ENCODE data around the gene SPRED2. TPM values are rescaled to one million over a fixed set of nuclear protein-coding genes. Genes with fewer than 3 reads are reported as not detected.

SPRED2 gene
- total RNA-seq, 2 donors from 2014 or later, result 21.9 to 22.3 TPM

DNA sequence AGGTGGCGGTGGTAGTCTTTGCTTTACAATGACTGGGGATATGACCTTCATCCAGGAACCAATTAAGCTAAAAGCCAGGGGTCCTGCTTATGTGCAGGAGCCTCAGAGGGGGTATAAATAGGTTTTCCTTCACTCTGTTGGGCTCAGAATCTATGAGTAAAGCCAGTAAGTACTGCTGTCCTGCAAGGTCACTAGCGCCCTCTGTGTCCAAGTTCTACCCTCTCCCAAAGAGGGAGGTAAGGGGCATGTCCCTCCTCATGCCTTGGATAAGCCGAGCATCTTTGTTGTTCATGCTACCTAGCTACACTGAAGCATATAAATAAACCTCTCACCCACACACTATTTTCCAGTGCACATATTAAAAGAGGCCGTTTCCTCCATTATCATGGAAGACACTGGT is 79.4 kb downstream of the SPRED2 start:
- DNase-seq (ENCODE audit: low spot score) (no peak), ATAC-seq (ENCODE audit: insufficient number of reproducible peaks, low FRiP score, low read depth) (no peak)
- Histone ChIP-seq H3K27me3 (replicated peaks; ENCODE audit: insufficient read depth) (no peaks in the 10 kb centered on the region), H3K4me1 (ENCODE audit: control insufficient read depth in 1 of 2, low read depth in 2 of 2) (peaks cover 22 to 32% of the 10 kb centered on the region in 2 donors), H3K9me3 (no peaks in the 10 kb centered on the region), H3K4me3 (no peak overlapping the region), H3K36me3 (no peaks in the 10 kb centered on the region), H3K27ac (no peak overlapping the region)
- TF ChIP-seq, protein P1, sequence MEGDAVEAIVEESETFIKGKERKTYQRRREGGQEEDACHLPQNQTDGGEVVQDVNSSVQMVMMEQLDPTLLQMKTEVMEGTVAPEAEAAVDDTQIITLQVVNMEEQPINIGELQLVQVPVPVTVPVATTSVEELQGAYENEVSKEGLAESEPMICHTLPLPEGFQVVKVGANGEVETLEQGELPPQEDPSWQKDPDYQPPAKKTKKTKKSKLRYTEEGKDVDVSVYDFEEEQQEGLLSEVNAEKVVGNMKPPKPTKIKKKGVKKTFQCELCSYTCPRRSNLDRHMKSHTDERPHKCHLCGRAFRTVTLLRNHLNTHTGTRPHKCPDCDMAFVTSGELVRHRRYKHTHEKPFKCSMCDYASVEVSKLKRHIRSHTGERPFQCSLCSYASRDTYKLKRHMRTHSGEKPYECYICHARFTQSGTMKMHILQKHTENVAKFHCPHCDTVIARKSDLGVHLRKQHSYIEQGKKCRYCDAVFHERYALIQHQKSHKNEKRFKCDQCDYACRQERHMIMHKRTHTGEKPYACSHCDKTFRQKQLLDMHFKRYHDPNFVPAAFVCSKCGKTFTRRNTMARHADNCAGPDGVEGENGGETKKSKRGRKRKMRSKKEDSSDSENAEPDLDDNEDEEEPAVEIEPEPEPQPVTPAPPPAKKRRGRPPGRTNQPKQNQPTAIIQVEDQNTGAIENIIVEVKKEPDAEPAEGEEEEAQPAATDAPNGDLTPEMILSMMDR (IDR thresholded peaks at IDR 0.05), result no peak

DNA sequence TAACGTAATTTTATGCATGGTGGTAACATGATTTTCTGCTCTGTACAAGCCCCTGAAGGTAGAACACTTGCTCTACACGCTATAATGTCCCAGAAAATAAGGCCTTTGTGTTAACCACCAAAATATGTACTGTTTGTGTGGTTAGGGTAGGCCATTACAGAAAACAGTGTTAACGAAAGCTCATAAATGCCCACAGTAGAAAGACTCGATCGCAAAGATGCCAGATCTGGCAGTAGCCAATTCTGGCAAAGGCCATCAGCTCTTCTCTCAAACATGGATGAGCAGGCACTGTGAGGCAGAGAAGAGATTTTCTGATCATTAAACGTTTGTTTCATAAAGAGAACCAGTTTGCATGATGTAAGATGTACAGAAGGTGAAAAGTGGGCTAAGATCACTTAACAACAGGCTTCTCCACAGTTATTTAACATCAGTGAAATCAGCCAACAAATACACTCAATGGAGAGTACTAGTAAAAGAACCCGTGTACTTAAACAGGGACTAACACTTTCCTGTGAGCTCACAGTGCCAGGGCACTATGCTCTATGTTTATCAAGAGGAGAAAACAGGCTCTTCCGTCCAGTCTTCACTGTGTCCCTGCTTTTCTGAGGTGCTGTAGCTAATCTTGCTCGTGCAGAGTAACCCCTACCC is 80.3 kb downstream of the SPRED2 start:
- H3K36me3 ChIP-seq, result no peaks in the 10 kb centered on the region
- H3K4me3 ChIP-seq, result no peak overlapping the region
- TF ChIP-seq, protein P1 (IDR thresholded peaks at IDR 0.05), result no peak
- H3K9me3 ChIP-seq, result no peaks in the 10 kb centered on the region
- peaks cover 22 to 32% of the 10 kb centered on the region in 2 donors for H3K4me1 ChIP-seq (ENCODE audit: control insufficient read depth in 1 of 2, low read depth in 2 of 2)
- H3K27ac ChIP-seq, result no peak overlapping the region
- ATAC-seq (ENCODE audit: insufficient number of reproducible peaks, low FRiP score, low read depth) (no peak), DNase-seq (ENCODE audit: low spot score) (no peak)
- no peaks in the 10 kb centered on the region for H3K27me3 ChIP-seq (replicated peaks; ENCODE audit: insufficient read depth)

DNA sequence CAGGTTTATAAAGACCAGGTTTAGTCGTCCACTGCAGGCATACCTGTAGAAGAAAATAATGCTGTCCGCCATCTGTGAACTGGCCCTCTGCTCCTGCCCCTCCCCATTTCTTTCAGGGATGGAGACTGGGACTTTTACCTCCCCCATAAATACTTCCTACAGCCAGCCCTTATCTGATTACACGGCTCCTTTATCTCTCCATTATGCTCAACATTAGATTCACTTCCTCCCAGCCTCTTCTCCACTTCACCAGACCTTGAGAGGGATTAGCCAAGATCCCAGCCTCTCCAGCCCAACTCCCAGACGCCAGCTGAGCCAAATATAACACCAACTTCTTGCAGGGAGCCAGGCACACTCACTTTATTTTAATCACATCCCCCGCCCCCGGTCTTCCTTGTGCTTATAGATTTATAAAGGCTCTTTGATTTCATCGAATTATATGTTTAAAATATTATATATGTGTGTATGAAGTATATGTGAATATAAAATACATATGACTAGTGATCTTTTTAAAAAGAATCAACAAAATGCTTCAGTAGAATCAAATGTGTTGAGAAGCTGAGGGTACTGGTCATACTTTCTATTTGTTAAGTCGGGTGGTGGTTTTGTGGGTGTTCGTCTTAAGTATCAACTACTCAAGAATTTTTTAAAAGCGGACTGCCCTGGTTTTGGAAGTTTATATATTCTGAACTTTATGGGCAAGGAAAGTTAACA is 81.0 kb downstream of the SPRED2 start:
- TF ChIP-seq, protein P1 (IDR thresholded peaks at IDR 0.05), result no peak
- Histone ChIP-seq H3K9me3 (no peaks in the 10 kb centered on the region), H3K4me1 (ENCODE audit: control insufficient read depth in 1 of 2, low read depth in 2 of 2) (peaks cover 22 to 32% of the 10 kb centered on the region in 2 donors), H3K36me3 (no peaks in the 10 kb centered on the region), H3K4me3 (no peak overlapping the region), H3K27ac (peak overlapping the region in 1 of 2 donors; percentile 31), H3K27me3 (replicated peaks; ENCODE audit: insufficient read depth) (no peaks in the 10 kb centered on the region)
- ATAC-seq (ENCODE audit: insufficient number of reproducible peaks, low FRiP score, low read depth) (no peak), DNase-seq (ENCODE audit: low spot score) (no peak)

DNA sequence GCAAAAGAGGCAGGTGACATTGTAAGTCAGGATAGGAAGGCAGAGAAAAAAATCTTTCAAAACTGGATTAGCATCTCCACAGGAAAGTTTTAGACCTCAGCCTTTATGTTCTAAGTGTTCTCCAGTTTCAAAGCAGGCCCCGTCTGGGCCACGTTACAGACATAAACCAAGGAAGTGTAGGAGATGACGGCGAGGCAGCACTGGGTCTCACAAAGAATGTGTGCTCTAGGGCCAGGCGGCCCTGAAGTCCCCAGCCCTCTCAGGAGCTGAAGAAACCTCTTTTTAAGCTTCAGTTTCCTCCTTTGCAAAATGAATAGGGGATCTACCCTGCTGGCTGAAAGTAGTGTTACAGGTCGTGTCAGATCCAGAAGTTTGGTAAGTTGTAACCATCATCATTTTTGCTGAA is 81.7 kb downstream of the SPRED2 start:
- no peaks in the 10 kb centered on the region for H3K27me3 ChIP-seq (replicated peaks; ENCODE audit: insufficient read depth)
- H3K9me3 ChIP-seq, result no peaks in the 10 kb centered on the region
- TF ChIP-seq, protein P1 (IDR thresholded peaks at IDR 0.05), result no peak
- H3K4me1 ChIP-seq (ENCODE audit: control insufficient read depth in 1 of 2, low read depth in 2 of 2), result peaks cover 22 to 32% of the 10 kb centered on the region in 2 donors
- no peak overlapping the region for H3K4me3 ChIP-seq
- H3K27ac ChIP-seq, result peak overlapping the region in 1 of 2 donors; percentile 31
- ATAC-seq (ENCODE audit: insufficient number of reproducible peaks, low FRiP score, low read depth) (no peak), DNase-seq (ENCODE audit: low spot score) (no peak)
- H3K36me3 ChIP-seq, result no peaks in the 10 kb centered on the region

DNA sequence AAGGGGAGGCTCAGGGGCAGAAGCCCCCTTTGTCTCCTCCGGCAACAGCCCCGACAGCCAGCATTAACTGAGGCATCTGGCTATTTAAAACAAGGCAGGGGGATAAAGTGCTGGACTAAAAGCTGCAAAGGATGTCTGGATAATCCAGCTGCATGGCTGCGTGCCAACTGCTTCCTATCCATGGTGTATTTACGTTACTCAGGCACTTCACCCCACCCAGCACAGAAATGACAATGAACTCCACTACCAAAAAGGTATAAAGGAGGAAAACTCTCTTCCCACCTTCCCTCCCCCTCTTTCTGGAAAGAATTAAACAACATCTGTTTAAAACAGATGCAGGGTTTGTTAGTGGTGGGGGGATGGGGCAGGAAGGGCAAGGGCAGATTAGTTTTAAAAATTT is 82.5 kb downstream of the SPRED2 start:
- no peak overlapping the region for H3K4me3 ChIP-seq
- H3K4me1 ChIP-seq (ENCODE audit: control insufficient read depth in 1 of 2, low read depth in 2 of 2), result peaks cover 22 to 32% of the 10 kb centered on the region in 2 donors
- no peaks in the 10 kb centered on the region for H3K27me3 ChIP-seq (replicated peaks; ENCODE audit: insufficient read depth)
- H3K27ac ChIP-seq, result peak overlapping the region in 1 of 2 donors; percentile 31
- ATAC-seq (ENCODE audit: insufficient number of reproducible peaks, low FRiP score, low read depth) (no peak), DNase-seq (ENCODE audit: low spot score) (no peak)
- no peaks in the 10 kb centered on the region for H3K36me3 ChIP-seq
- TF ChIP-seq, protein P1 (IDR thresholded peaks at IDR 0.05), result no peak
- H3K9me3 ChIP-seq, result no peaks in the 10 kb centered on the region
